Raji (cell line): ENCODE measurements around the gene NDC1.

Experiments used
- POLR2A ChIP-seq: IDR thresholded peaks from 2 replicates; pipeline ENCODE4 v1.6.1; 2011; ENCODE audit warnings: low read depth, low read length, control low read depth; ENCODE audit not compliant: insufficient read depth

NDC1 gene

GRCh38 chr1:53792806-53793205 is 45.3 kb downstream of the NDC1 start:
- TF ChIP-seq POLR2A = no peak

- no peak for TF ChIP-seq POLR2A
Measured at GRCh38 chr1:53787655-53788054, 50.4 kb downstream of the NDC1 start.

DNA sequence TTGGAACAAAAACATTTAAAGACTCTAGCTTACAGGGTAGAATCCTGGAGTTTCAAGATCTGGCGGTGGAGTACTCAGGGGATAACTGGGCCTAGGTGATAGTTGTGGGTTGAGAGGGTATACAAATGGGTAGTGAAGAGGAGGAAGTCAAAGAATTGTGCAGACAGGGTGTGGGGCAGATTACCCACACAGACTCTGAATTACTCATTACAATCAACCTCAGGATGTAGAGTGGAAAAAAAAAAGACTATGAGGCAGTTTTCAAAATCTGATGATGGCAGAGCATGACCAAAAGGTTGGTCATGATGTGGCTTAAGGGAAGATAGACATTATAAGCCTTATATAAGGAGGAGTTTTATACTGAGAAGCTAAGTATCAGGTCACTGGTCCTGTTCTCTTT is 55.0 kb downstream of the NDC1 start:
- TF ChIP-seq POLR2A = no peak

DNA sequence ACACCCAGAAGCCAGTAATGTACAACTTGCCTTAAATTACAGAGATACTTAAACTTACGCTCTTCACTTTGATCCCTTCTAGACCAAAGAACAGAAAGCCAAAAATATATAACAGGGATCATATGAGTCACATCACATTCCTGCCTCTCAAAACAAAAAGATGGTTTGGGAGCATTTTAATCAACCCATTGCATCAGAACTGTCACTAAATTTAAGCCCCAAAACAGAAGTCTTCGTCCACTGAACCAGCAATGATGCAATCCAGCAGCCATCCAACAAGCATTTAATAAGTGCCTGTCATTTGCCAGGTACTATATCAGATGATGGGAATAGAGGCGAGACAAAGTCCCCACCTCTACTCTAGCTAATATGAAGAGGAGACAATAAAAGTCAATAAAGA is 56.4 kb downstream of the NDC1 start:
- no peak for TF ChIP-seq POLR2A

- no peak for TF ChIP-seq POLR2A
Measured at GRCh38 chr1:53777272-53777671, 60.8 kb downstream of the NDC1 start.

- TF ChIP-seq POLR2A = no peak
Measured at GRCh38 chr1:53771648-53772047, 66.4 kb downstream of the NDC1 start.

GRCh38 chr1:53769780-53770179 is 68.3 kb downstream of the NDC1 start:
- TF ChIP-seq POLR2A = no peak

- TF ChIP-seq POLR2A = no peak
Measured at GRCh38 chr1:53769184-53769583, 68.9 kb downstream of the NDC1 start.

GRCh38 chr1:53766831-53767405 is 71.2 kb downstream of the NDC1 start:
- no peak for TF ChIP-seq POLR2A

- no peak for TF ChIP-seq POLR2A
Measured at GRCh38 chr1:53766194-53766742, 71.8 kb downstream of the NDC1 start.

DNA sequence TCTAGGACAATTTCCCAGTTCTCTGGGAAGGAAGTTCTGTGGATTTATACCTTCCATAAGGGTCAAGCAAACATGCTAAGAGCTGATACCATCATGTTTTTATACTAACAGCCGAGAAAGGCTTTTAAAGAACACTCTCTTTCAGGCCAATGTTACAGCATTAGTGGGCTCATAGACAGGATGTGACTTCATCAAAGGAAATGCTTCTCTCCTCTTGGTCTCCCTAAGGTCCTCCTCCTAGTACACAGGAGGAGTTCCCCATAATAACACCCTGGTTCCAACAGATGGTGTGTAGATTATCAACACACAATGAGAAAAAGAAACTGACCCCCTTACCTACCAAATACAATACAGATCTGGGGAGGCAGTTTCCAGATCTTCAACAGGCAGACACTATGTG is 72.4 kb downstream of the NDC1 start:
- no peak for TF ChIP-seq POLR2A

DNA sequence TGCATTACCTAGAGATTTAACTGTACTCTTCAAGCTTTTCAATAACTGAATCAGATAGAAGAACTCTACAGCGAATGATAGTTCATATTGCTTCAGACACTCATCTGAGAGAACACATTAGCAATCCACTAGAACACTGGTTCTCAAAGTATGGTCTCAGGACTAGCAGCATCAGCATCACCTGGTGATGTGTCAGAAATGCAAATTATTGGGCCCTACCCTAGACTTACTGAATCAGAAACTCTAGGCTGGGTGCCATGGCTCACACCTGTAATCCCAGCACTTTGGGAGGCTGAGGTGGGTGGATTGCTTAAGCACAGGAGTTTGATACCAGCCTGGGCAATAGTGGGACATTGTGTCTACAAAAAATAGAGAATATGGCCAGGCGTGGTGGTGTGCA is 74.2 kb downstream of the NDC1 start:
- TF ChIP-seq POLR2A = no peak

DNA sequence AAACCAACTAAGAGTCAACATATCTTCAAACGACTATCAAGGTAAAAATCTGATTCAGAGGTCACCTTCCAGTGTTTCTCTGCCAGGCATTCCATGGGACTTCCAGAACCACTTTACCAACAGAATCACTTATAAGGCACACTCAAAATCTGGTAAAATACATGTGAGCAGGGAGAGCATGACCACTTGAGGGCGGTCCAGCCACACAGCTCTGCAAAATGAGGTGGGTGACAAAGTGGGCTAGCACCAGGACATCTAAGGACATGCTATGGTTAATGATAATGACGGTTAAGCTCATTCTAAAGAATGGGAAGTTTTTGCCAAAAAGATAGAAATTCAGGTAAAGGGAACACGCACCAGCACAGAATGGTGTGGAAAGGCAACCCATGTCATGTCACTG is 74.6 kb downstream of the NDC1 start:
- TF ChIP-seq POLR2A = no peak

DNA sequence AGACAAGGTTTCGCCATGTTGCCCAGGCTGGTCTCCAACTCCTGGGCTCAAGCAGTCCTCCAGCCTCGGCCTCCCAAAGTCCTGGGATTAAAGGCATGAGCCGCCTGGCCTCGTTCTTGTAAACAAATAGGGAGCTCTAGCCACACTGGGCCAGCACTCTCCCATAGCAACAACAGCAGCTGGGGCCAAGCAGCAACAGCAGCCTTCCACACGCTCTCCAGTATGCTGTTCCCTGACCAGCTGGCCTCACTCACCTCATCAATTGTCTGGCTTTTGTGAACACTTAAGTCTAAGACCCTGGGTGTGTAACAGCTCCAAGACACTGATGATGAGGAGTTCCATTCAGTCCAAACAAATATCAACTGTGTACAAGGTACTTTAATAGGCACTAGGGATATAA is 82.2 kb downstream of the NDC1 start:
- no peak for TF ChIP-seq POLR2A

GRCh38 chr1:53754484-53755312 is 83.4 kb downstream of the NDC1 start:
- no peak for TF ChIP-seq POLR2A

- no peak for TF ChIP-seq POLR2A
Measured at GRCh38 chr1:53752281-53752680, 85.8 kb downstream of the NDC1 start.

DNA sequence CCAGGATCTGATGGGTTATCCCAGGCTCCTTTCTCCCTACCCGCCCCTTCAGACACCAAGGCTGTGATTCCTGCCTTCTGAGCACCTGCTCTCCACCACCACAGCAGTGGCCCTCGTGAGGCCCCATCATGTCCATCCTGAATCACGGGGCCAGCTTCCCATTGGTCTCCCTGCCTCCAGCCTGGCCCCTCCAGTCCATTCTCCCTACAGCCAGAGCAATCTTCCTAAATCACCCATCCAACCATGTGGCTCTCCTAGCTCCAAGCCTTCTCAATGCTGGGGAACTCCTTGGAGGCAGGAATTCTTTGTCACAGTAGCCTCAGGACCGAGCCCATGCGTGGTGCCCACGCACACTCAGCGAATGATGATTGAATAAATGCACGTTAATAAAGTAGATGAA is 90.3 kb downstream of the NDC1 start:
- TF ChIP-seq POLR2A = no peak

DNA sequence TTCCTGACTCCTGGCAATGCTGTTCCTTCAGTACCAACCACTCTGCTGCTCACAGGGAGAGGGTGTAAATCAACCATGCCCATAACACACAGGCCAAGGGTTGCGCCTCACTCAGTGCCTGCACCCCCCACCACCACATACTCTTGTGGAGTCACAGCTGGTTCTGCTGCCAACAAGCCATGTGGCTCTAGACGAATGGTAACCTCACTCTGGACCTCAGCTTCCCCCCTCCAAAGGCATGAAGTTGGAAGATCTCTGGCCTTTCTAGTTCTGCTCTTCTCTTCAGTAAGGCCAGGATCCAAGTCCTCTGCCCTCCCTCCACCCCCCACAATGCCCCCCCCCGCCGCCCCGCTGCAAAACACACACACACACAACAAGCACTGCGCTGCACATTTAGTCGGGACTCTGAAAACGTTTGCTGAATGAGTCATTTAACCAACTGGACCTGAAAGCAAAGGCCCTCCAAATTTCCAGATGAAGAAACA is 97.4 kb downstream of the NDC1 start:
- TF ChIP-seq POLR2A = no peak
